GM19455 (cell line): Measurements from ENCODE around the gene PRUNE2.

Experiments used
- ATAC-seq: cut with Tn5 transposase; IDR thresholded peaks from one replicate; pipeline ENCODE4 v1.9.1; 2021; ENCODE audit not compliant: unreplicated experiment

Gene PRUNE2

GRCh38 chr9:76701441-76702039 is 204.4 kb downstream of the PRUNE2 start:
- no peak for ATAC-seq

- ATAC-seq, result no peak
Measured at GRCh38 chr9:76700916-76701315, 205.0 kb downstream of the PRUNE2 start.

DNA sequence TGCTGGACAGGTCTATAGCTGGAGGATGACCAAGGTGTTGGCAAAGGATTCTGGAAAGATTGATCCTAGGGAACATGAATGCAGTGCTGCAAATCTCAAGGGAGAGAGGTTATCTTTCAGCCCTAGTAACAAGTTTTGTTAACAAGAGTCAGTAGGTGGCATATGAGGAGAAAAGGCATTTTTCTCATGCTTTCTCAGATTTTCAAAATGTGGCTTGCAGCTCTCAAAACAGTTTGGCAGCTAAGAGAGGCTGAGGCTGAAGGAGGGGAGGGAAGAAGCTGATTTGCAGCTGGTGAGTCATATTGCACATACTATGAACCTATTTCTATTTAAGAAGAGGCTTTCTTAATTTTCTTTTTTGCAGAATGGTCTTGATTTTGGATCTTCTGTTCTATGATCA is 205.9 kb downstream of the PRUNE2 start:
- no peak for ATAC-seq

- no peak for ATAC-seq
Measured at GRCh38 chr9:76697554-76697953, 208.4 kb downstream of the PRUNE2 start.

GRCh38 chr9:76697081-76697480 is 208.8 kb downstream of the PRUNE2 start:
- no peak for ATAC-seq

GRCh38 chr9:76693912-76694311 is 212.0 kb downstream of the PRUNE2 start:
- ATAC-seq, result no peak

DNA sequence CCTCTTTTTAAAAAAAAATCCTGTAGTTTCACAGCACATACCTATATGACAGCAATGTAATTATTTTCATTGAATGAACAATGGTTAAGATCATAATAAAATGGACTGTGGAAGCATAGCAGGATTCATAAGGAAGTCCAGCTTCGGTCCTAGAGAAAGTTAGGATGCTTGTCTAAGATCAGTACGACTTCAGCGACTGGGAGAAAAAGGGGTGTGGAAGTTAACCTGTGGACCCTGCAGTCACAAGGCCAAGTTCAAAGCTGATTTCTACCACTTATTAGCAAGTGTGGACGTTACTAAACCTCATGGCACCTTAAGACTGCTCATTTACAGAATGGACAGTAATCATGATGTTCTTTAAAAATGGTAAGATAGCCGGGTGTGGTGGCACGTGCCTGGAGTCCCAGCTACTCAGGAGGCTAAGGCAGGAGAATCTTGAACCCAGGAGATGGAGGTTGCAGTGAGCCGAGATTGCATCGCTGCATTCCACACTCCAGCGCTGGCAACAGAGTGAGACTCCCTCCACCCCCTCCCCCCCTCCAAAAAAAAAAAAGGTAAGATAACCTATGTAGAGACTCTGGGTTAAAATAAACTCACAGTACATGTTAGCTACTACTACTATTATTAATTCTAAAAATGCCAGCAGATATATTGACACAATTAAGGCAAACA is 213.3 kb downstream of the PRUNE2 start:
- no peak for ATAC-seq

DNA sequence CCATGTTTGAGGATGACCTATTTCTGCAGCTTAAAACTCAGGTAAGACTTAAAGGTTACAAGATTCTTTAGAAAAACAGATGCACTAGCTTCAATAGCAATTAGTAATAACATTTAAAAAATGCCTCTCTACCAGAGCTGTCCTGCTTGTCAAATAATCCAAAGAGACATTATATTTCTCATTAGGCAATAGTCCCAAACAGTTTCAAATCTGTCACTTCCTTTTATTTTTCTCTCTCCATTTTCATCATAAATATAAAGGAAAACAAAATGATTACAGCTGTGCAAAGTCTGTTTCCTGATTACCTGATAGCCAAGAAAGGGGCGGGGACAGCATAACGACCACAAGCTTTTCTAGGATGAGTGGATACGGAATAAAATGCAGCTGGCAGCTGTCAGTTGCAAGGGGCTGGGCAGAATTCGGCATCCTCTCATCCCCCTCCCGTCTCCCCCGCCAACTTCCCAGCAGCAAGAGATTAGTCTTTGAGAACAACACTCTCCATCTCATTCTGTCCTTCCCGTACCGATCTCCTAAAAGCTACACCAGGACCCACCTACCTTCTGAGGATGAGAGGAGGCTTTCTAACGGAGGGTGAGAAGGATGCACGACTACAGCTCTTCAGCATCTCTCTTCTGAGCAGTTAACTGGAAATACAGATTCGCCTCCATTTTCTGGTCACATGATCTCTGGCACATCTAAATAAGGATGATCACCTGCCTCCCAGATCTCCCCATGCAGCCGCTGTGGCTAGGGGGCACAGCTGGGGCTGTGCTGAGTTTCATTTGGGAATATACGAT is 214.2 kb downstream of the PRUNE2 start:
- ATAC-seq, result no peak

DNA sequence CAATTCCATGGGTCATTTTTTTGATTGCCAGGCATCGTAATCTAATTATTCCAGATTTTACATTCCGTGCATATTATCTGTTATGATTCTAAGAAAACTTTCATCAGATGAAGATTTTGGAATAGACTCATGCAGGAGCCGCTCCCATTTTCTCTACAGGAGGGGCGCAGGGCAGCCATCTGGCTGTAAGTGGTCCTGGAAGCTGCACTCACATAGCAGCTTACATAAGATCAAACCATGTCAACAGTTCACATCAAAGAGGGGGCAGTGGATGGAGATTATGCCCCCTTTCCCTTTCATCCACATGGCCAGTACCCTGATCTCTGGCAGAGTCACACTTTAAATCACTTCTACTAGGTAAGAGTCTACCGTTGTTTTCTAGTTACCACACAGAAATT is 214.9 kb downstream of the PRUNE2 start:
- no peak for ATAC-seq

DNA sequence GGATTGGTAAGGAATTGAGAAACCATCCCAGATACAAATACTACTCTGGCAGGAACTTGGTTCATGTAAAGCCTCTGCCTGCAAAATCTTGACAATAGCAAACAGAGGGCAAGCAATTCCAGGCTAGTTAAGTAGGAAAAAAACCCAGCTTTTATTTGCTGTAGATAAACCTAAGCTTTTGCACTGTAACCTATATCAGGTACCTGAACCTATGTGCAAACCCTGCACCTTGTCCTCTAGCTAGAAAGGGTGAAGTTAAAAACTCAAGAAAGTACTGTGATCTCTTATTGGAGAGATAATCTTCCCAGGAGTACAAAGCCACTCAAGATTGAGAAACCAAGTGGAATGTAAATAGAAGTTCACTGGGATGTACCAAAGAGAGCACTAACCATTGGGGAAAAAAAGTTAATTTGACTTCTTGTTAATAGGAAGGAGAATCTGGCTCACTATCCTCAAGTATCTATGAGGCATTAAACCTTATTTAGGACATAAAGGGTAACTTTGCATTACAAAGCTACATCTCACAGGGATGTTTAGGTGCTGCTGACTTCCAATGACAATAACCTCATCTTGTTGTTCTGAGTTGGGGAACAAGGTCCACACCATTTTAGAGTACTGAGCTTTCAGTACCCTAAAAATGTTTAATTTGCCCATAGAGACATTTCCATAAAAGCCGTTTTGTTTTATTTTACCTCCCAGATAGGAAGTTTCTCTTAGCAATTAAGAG is 215.5 kb downstream of the PRUNE2 start:
- no peak for ATAC-seq

GRCh38 chr9:76688471-76689238 is 217.3 kb downstream of the PRUNE2 start:
- no peak for ATAC-seq

- ATAC-seq, result no peak
Measured at GRCh38 chr9:76687861-76688391, 218.0 kb downstream of the PRUNE2 start.

DNA sequence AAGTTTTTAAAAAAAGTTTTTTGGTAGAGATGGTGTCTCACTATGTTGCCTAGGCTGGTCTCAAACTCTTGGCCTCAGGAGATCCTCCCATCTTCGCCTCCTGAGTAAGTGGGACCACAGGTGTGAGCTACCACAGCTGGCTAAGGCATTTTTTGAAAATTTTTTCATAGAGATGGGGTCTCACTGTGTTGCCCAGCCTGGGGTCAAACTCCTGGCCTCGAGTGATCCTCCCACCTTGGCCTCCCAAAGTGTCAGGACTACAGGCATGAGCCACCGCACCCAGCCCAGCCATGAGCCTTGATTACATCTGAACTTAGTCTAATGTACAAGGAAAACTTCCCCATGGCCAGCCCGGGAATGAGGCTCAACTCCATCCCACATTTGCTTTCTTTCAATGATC is 219.2 kb downstream of the PRUNE2 start:
- ATAC-seq, result no peak

DNA sequence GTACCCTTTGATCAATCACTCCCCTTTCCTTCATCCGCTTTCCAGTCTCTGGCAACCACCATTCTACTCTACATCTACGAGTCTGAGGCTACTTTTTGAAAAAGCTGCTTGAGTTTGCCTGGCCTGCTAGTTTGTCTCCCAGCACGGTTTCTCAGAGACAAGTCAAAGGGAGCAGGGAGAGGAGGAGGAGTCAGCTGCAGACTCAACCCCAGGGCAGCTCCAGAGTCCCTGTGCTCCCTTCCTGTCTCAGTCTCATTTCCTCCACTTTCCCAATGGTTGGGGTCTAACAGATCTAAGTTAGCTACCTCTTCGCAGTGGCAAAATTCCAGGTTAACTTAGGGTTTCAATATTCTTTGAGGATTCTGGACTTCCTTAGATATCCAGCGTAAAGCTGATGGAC is 221.7 kb downstream of the PRUNE2 start:
- no peak for ATAC-seq

DNA sequence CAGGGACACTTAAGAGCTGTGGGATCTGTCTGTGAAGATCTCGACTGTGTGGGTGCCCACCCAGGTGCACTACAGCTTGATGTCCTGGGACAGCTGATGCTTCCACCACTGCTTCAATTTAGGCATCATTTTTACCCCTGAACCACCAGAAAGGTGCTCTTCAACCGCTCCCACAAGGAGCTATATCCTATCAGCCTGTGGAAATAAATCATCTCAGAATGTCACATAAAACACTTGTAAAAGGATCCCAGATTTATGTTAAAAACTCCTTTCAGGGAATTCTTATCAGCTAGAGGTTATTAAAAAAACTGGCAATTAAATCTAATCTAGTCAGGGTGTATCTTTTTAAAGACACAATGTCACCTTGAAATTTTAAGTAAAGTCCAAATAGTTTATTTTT is 224.4 kb downstream of the PRUNE2 start:
- no peak for ATAC-seq

- ATAC-seq, result no peak
Measured at GRCh38 chr9:76680716-76681425, 225.0 kb downstream of the PRUNE2 start.

GRCh38 chr9:76677481-76678055 is 228.3 kb downstream of the PRUNE2 start:
- ATAC-seq, result no peak

GRCh38 chr9:76676857-76677256 is 229.1 kb downstream of the PRUNE2 start:
- no peak for ATAC-seq

DNA sequence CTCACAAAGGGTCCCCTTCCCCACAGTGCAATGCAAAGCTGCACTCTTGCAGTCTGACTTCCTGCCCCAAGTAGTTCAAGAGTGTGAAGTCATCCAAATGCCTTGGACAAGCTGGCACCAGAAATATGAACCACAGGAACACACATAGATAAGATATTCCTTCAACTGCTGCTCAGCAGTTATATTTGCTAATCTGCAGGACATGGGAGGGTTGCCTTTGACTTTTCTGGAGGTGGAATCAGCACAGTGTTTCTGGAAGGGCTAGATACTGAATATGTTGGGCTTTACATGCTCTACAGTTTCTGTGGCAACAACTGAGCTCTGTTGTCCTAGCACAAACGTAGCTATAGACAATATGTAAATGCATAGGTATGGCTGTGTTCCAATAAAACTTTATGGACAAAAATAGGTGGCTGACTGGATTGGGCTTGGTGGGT is 238.4 kb downstream of the PRUNE2 start:
- no peak for ATAC-seq
